GM19099 (cell line): ENCODE results near the gene GALNTL6.

ENCODE experiments used
- POLR2A ChIP-seq: IDR thresholded peaks from 3 replicates; pipeline ENCODE4 v1.6.1; 2011; ENCODE audit warnings: low read depth; ENCODE audit not compliant: insufficient read length; ENCODE audit errors: extremely low read depth

Gene GALNTL6

GRCh38 chr4:172011196-172011595, 198.0 kb downstream of the GALNTL6 start:
- no peak for TF ChIP-seq POLR2A

- TF ChIP-seq POLR2A, result no peak
These were observed 205.2 kb downstream of the GALNTL6 start for GRCh38 chr4:172018358-172018757.

GRCh38 chr4:172035562-172035961, 222.4 kb downstream of the GALNTL6 start:
- TF ChIP-seq POLR2A, result no peak

GRCh38 chr4:172040766-172041165, 227.6 kb downstream of the GALNTL6 start:
- TF ChIP-seq POLR2A, result no peak

GRCh38 chr4:172042714-172043114, 229.5 kb downstream of the GALNTL6 start:
- TF ChIP-seq POLR2A, result no peak

- TF ChIP-seq POLR2A, result no peak
These were observed 232.8 kb downstream of the GALNTL6 start for GRCh38 chr4:172045981-172046380.

- TF ChIP-seq POLR2A, result no peak
These were observed 235.5 kb downstream of the GALNTL6 start for GRCh38 chr4:172048666-172049065.

GRCh38 chr4:172050911-172051310, 237.7 kb downstream of the GALNTL6 start:
- no peak for TF ChIP-seq POLR2A

GRCh38 chr4:172055046-172055445, 241.8 kb downstream of the GALNTL6 start:
- no peak for TF ChIP-seq POLR2A

GRCh38 chr4:172055498-172055897, 242.3 kb downstream of the GALNTL6 start:
- TF ChIP-seq POLR2A, result no peak

GRCh38 chr4:172061204-172061603, 248.0 kb downstream of the GALNTL6 start:
- TF ChIP-seq POLR2A, result no peak

GRCh38 chr4:172068506-172068905, 255.3 kb downstream of the GALNTL6 start:
- TF ChIP-seq POLR2A, result no peak

- TF ChIP-seq POLR2A, result no peak
These were observed 260.4 kb downstream of the GALNTL6 start for GRCh38 chr4:172073590-172073989.

- no peak for TF ChIP-seq POLR2A
These were observed 270.1 kb downstream of the GALNTL6 start for GRCh38 chr4:172083272-172083671.

GRCh38 chr4:172088556-172088955, 275.4 kb downstream of the GALNTL6 start:
- TF ChIP-seq POLR2A, result no peak

- no peak for TF ChIP-seq POLR2A
These were observed 282.0 kb downstream of the GALNTL6 start for GRCh38 chr4:172095161-172095560.

GRCh38 chr4:172096786-172097185, 283.6 kb downstream of the GALNTL6 start:
- TF ChIP-seq POLR2A, result no peak

GRCh38 chr4:172099376-172099775, 286.2 kb downstream of the GALNTL6 start:
- TF ChIP-seq POLR2A, result no peak

GRCh38 chr4:172103456-172103855, 290.3 kb downstream of the GALNTL6 start:
- no peak for TF ChIP-seq POLR2A

GRCh38 chr4:172104539-172104938, 291.3 kb downstream of the GALNTL6 start:
- TF ChIP-seq POLR2A, result no peak
